Measurements from ENCODE around the gene NADSYN1.
"Not testable (repeated sequence)": the region's sequence is repeated elsewhere in the genome, so short reads cannot be mapped to it uniquely, and the experiment has no call there.

GRCh38 chr11:71537977-71538665 lies 85.1 kb downstream of the NADSYN1 start, which contains the start of gene KRTAP5-8:
- not testable (repeated sequence) for TF ChIP-seq CTCF (IDR thresholded peaks at IDR 0.05; ENCODE audit: low read length); EZH2 (optimal IDR thresholded peaks at IDR 0.05; ENCODE audit: low read depth, low read length); EZH2phosphoT487 (IDR thresholded peaks at IDR 0.05; ENCODE audit: low read length)
